GM21576 (cell line): ENCODE data around the gene ADGRG7.
"Not testable (repeated sequence)": the region's sequence is repeated elsewhere in the genome, so short reads cannot be mapped to it uniquely, and the experiment has no call there.

Experiments
- ATAC-seq: cut with Tn5 transposase; IDR thresholded peaks from one replicate; pipeline ENCODE4 v1.9.1; 2021; ENCODE audit warnings: mild to moderate bottlenecking, moderate library complexity; ENCODE audit not compliant: unreplicated experiment

ADGRG7 gene, protein sequence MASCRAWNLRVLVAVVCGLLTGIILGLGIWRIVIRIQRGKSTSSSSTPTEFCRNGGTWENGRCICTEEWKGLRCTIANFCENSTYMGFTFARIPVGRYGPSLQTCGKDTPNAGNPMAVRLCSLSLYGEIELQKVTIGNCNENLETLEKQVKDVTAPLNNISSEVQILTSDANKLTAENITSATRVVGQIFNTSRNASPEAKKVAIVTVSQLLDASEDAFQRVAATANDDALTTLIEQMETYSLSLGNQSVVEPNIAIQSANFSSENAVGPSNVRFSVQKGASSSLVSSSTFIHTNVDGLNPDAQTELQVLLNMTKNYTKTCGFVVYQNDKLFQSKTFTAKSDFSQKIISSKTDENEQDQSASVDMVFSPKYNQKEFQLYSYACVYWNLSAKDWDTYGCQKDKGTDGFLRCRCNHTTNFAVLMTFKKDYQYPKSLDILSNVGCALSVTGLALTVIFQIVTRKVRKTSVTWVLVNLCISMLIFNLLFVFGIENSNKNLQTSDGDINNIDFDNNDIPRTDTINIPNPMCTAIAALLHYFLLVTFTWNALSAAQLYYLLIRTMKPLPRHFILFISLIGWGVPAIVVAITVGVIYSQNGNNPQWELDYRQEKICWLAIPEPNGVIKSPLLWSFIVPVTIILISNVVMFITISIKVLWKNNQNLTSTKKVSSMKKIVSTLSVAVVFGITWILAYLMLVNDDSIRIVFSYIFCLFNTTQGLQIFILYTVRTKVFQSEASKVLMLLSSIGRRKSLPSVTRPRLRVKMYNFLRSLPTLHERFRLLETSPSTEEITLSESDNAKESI

DNA sequence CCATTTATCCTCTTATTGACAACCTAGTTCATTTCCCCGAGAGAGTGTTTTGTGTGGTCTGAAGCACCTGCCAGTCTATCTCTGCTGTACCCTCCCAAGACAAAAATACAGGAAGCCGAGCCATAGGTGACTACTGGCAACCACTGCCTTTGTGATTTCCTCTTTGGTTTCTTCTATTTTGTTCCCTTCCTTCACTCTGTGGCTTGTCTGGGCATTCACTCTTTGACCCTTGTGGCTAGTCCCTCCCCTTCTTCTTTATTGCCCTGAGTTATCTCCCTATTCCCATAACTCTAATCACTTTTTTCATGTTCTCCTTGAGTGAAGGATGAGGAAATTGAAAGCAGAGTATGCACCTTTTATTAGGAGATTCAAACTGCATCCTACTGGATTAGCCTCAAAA is at the start of gene ADGRG7:
Gene ADGRG7, plus strand, starts transcription at position 297 of the 400 bp plus-strand sequence. CDS start 256 bp downstream, outside the sequence.
- ATAC-seq, result no peak

DNA sequence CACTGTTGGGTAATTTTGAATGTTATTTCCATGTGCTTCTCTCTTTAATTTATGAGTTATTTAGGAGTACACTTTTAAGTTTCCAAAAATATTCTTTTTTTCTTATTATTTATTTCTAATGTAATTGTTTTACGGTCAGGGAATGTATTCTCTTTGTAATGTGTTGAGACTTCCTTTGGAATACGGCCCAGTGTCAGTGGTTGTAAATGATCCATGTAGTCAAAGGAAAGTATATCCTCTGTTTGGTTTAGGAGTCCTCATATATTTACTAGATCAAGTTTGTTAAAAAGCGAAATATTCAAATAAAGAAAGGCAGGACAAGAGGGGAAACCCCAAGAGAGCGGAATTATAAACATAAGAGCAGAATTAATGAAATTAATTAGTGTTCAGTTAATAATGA is 49.0 kb upstream of the ADGRG7 start:
- ATAC-seq, result no peak

DNA sequence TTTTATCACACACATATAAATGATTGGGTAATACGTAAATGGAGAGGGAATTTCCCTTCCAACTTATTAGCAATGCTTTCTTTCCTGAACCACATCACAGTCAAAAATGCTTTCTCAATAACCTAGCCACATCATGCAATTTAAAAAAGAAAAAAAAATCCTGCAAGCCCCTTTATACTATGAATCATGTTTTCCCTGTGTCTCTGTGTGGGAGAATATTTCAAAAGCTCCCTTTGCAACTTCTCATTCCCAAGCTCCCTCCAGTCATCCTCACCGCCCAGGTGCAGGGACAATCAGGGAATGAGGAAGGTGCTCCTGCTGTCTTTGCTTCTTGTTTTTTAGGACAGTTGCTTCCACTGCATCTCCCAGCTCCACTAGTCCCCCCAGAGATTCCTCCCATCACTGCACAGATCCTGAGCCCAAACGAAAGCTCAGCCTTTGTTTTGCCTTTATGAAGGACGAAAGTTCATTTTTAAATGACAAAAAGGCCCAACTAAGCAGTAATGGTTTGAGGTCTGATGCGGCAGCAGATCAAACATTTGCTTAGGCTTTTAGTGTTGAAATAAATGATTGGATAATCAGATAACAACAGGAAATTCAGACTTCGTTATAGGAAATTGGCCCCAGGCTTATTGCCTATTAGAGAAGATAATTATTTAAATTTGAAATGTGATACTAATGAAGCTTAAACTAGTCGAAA is 47.8 kb upstream of the ADGRG7 start:
- no peak for ATAC-seq

DNA sequence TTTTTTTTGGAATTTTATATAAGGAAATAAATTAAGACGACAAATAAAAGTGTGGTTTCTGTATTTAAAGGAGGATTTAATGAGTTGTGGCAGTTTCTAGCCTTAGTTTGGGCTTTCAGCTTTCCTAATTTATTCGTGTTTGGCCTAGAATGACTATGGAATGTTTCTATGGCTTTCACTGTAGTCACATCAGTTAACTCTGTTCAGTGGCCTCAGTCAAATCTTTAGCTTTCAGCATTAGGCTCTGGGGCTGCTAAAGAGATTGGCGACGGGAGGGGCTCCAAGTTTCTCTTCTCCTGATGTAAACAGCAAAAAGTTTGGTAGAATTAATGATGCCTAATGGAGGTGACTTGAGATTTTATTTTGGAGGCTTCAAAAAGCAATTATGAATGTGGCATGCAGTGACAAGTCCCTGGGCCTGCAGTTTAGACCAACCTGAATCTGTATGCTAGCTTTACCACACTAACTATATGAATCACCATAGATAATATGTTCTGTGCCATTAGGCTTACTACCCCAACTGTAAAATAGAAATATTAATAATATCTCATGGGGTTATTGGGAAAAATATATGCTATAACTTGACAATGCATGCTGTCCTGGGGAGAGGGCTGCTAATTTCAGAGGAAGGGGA is 47.1 kb upstream of the ADGRG7 start:
- no peak for ATAC-seq

DNA sequence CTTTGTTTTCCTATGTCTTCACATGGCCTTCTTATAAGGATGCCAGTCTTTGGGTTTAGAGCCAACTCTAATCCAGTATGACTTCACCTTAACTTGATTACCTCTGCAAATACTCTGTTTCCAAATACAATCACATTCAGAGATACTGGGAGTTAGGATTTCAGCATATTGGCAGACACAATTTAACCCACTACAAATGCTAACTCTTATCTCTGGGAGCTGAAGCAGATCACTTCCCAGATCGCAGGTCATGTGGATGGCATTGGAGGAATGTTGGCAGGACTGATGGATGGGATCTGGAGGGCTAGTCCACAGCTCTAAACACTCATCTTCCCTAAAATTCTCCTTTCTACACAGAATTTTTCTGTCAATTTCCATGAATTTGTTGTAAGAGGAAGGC is 46.2 kb upstream of the ADGRG7 start:
- ATAC-seq, result no peak

DNA sequence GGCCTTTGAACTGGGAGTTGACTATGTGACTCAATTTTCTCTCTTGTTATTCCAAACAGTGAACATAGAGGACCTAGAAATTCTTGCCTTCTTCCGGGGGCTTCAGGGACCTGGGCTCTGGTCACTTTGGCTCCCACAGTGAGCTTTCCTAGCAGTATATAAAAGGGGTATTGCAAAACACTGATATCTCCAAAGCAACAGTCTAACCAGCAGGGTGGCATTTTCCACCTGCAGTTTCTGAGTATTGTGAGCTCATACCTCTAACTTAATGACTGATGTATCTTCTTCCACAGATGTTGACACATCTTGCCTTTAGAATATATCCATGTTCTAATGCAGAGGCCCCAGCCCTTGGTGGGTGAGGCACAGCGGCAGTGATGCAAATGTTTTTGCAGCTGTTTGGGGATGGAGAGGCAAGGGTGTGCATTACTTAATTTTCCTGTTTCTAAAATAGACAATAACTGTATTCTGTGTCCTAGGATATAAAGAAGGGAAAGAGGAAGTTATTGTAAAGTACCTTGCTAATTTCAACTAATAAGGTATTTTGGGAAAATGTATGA is 45.7 kb upstream of the ADGRG7 start:
- ATAC-seq, result no peak

DNA sequence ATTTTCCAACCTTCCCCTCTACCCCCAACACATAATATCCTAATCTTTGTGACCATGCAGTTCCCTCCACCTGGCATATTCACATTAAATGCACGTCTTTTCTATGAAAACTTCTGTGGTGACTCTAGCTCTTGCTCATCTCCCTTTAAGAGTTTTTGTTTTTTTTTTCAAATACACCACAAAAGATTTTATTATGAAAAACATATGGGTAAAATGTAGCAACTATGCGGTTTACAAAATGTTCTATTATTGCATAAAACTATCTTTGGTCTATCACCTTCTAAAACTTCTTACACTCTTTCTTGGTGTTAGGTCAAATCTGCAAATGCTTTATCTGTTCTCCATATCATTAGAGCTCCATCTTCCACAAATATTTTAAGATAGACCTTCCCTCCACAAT is 38.6 kb upstream of the ADGRG7 start:
- no peak for ATAC-seq

DNA sequence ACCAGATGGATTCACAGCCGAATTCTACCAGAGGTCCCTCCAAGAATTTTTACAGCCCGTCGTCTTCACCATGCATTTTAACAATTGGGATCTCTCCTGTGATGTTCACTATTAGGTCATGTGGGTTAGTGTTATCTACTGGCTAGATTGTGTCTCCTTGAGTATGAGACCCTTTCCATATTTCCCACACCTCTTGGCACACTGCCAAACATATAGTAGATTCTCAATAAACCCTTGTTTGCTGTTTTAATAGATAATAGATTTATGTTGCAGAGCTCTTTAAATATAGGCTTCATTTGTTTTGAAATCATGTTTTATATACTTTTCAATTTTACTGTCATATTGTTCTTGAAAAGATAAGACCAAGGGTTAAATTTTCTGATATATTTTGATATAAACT is 34.9 kb upstream of the ADGRG7 start:
- no peak for ATAC-seq

DNA sequence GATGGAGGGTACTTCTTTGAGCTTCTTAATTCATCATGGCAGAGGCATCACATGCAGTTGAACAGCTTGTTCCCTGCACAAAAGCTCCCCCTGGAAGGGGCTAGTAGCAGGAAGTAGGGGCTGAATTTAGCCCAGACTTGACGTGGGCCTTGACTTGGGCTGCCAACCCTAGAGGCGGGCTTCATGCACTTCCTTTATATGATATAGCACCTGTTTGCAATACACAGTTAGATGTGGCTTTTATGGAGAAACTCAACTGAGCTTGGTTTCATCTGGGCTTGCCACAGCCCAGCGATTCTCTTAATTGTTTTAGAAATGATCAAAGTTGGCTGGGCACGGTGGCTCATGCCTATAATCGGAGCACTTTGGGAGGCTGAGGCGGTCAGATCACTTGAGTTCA is 33.7 kb upstream of the ADGRG7 start:
- no peak for ATAC-seq

DNA sequence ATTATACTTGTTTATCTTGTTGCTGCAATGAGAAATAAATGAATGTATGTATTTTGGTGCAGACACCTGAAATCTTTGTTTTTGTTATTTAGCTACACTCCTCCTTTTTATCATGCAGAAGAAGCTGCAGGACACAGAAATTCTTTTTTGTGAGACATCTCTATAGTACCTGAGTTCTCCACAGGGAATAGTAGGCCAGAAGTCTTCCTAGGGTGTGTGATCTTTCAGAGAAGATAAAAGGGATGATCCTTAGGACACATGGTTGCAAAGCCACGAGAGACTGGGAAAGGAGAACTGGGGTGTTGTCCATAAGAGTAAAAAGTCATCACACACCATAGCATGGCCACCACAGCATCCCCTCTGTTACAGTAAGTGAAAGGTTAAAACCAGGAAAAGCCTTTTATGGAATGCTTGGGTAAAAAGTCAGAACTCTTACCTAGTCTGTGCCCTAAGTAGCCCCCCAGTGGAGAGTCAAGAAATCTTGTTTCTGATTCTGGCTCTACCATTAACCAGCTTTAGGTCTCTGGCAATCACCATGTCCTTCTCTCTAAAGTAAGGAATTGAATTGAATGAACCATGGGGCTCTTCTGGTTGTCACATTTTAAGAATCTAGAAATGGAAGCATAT is 31.9 kb upstream of the ADGRG7 start:
- no peak for ATAC-seq

DNA sequence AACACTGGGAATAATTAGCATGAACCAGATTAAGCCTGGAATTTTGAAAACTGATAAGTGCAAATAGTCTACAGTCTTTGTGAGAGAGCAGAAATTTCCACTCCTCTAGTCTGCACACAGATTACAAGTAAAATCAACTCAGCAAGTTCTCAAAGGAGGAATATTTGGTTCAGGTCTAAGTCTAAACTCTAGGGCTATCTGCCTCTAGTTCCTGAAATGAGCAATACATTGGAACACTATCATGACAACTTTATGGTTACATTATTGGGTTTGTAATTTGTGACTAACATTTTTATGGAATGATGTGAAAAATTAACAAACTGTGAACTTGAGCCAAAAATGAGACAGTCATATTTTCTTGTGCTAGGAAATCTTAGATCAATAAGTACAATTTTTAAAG is 30.8 kb upstream of the ADGRG7 start:
- no peak for ATAC-seq

DNA sequence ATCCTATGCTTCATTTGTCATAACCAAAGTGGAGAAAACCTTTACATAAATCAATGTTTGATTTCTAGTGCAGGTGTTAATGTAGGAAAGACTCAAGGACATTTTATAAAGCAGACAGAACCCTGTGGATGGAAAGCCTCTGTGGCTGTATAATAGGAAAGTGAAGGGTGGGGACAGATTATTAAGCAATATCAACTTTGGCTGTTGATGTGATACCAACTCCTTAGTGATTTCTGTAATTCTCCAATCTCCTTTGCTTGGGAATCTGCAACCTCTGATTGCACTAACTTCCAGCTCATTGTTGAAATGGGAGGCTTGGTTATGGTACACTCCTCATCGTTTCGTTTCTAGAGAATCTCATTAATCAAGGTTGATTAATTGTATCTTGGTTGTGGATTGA is 29.3 kb upstream of the ADGRG7 start:
- ATAC-seq, result no peak

DNA sequence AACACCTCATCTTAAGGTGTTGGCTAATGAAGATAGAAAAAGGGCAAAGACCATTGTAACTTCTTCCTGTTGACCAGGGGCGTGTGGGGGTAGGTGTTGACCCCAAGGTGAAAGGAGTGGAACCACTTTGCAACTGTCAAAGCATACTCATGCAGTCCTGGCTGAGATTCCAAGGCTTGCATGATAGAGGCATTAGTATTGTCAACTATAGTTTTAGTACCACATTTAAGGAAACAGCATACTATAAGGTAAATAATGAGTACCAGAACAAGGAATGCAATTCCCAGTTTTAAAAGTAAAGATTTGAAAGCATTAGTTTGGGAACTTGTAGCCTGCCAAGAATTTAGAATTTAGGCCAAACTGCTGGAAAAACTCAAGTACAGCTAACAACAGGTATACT is 27.8 kb upstream of the ADGRG7 start:
- ATAC-seq, result no peak

DNA sequence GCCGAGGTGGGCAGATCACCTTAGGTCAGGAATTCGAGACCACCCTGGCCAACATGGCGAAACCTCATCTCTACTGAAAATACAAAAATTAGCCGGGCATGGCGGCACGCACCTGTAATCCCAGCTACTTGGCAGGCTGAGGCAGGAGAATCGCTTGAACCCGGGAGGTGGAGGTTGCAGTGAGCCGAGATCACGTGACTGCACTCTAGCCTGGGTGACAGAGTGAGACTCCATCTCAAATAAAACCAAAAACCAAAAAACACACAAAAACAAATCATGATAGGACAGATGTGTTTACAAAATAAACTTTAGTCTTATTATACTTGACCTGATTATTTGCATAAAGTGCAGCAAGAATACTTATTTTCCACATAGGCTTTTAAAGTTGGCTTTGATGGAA is 27.2 kb upstream of the ADGRG7 start:
- ATAC-seq, result not testable (repeated sequence)

DNA sequence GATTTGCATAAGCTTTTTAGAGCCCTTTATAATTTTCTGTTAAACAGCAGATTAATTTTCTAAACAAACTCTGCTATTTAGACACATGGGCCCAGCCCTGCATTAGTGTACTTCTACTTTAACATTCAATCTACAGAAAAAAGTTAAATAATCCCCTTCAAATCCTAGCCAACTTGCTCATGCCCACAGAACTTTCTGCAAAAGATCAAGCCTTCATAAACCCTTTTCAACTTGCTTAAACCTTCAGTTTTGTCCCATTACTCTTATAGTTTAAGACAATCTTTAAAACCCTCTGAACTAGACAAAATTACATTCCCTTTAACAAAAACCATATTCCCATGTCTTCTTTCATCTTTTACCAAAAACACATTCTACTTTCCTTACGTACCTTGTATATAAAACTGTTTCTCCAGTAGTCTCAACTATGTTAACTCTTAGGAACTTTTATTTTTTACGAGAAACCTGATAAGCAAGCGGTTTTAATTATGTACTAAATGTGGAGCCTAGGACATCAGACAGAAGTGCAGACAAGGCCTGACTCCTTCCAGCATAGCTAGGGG is 25.2 kb upstream of the ADGRG7 start:
- no peak for ATAC-seq

DNA sequence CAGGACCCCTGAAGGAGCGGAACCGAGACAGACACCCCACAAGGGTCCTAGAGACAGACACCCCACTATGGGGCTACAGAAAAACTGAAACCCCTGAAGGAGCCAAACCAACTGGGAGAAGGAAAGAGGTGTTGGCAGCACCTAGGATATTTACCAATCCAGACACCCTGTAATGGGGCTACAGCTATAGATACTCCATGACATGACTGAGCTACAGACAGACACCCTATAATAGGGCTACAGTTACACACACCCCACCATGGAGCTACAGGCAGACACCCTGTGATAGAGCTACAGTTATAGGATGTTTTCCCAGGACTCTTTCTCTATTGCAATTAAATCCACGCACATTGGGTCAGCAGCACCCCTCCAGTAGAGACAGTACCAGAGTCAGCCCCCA is 22.6 kb upstream of the ADGRG7 start:
- ATAC-seq, result no peak

DNA sequence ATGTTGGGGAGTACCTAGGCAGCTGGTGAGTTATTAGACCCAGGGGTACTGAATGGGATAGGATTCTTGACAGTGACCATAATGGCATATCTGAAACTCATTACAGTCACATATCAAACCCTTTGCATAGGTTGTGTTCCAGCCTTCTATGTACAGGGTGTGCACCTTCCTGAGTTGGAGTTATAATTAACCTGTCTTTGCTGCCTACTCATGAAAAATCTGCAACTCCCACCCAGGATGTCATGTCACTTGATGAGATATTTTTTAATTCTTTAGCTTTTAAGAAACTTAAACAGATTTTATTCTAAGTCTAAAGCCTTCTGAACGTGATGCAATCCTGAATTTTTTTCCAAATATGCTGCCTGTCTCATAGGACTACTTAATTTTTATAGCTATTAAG is 21.1 kb upstream of the ADGRG7 start:
- ATAC-seq, result no peak

DNA sequence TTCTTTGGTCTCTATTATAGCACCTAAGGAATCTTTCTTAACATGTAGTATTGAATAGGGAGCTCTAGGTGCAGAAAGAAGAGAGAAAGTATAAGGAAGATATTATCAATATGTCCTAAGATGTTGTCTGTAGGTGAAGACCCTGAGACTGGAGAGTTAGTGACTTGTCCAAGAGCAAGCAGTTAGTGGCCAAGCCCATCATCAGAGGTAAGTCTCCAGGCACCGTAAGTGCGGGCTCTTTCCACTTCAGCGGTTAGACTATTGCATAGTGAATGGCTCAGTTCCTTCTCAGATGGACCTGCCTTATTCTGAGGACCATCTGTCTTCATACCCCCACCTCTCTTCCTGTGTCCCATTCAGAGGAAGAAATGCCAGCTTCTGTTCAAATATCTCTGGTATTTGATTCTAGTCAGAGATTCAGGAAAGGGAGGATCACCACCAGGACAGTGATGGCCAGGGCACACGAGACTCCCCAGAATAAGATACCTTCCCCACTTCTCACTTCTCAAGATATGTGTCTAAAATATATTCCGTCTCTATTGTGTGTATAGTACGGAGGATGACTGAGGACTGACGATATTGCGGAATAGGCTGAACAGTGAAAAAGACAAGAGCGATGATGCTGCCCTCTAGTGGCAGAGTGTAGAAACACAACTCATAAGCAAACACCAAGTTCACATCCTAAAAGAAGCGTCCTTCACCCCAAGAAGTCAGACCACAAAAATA is 19.1 kb upstream of the ADGRG7 start:
- ATAC-seq, result peak; percentile 72

DNA sequence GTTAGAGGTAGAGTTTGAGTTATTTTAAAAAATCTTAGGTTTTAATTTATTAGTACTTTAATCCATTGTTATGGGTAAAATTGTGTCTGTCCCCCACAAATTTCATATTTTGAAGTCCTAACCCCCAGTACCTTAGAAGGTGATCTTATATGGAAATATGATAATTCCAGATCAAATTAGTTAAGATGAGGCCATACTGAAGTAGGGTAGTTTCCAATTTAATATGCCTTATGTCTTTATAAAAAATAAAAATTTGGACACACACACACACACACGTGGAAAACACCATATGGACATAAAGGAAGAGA is 18.6 kb upstream of the ADGRG7 start:
- ATAC-seq, result no peak

DNA sequence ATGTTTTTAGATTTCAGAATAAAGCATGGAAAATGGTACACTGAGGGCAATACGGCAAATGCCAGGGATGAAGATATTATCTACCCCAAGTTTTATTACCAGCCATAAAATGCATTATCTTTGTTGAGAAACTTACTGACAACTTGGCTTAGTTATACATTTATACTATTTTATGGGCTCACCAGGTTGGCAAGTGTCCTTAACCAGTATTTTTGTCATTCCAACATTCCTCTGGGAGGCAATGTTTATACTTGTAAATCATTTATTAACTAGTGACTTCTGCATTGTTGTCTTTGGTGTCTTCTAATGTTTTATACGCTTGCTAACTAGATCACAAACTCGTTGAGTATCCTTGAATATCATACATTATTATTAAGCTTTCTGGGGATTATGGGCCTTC is 18.0 kb upstream of the ADGRG7 start:
- no peak for ATAC-seq
